ENCODE data around the gene KRTAP13-3. TPM values are rescaled to one million over a fixed set of nuclear protein-coding genes. Genes with fewer than 3 reads are reported as not detected.

Gene KRTAP13-3
- total and polyA plus RNA-seq, 2 of the 13 experiments (the other 11 are each of a cell fraction or from before 2014, with no cell fraction given) = not detected

- TF ChIP-seq BRF2 (CRISPR knock-in tag; IDR thresholded peaks at IDR 0.05) (no peak), CBX5 (CRISPR knock-in tag; IDR thresholded peaks at IDR 0.05; ENCODE audit: borderline replicate concordance) (no peak), RNF219 (CRISPR knock-in tag; IDR thresholded peaks at IDR 0.05) (no peak), FOXP1 (IDR thresholded peaks at IDR 0.05) (no peak), FOXP1 (CRISPR knock-in tag; IDR thresholded peaks at IDR 0.05) (no peak), JUND (CRISPR knock-in tag; IDR thresholded peaks at IDR 0.05) (no peak), ZEB1 (IDR thresholded peaks at IDR 0.05; ENCODE audit: insufficient replicate concordance, low read depth) (no peak), SP4 (CRISPR knock-in tag; IDR thresholded peaks at IDR 0.05) (no peak)
Observed at GRCh38 chr21:30382201-30382600, 43.5 kb downstream of the KRTAP13-3 start (continued).

Other genes starting within 250 kb of the KRTAP13-3 start
- not detected in 2 replicates for gene CLDN8, start 209.8 kb downstream of the KRTAP13-3 start, total RNA-seq (2016; rRNA removed; fragmentation: Illumina TruSeq; extraction: Trizol)
- gene CLDN8, start 209.8 kb downstream of the KRTAP13-3 start, polyA plus RNA-seq (2011; rRNA removed) = not detected in 2 replicates
- not detected in 2 replicates for gene KRTAP24-1, start 143.0 kb downstream of the KRTAP13-3 start, total RNA-seq (2016; rRNA removed; fragmentation: Illumina TruSeq; extraction: Trizol)
- gene KRTAP24-1, start 143.0 kb downstream of the KRTAP13-3 start, polyA plus RNA-seq (2011; rRNA removed) = not detected in 2 replicates
- gene KRTAP25-1, start 136.4 kb downstream of the KRTAP13-3 start, total RNA-seq (2016; rRNA removed; fragmentation: Illumina TruSeq; extraction: Trizol) = not detected in 2 replicates
- not detected in 2 replicates for gene KRTAP25-1, start 136.4 kb downstream of the KRTAP13-3 start, polyA plus RNA-seq (2011; rRNA removed)
- not detected in 2 replicates for gene KRTAP26-1, start 105.6 kb downstream of the KRTAP13-3 start, total RNA-seq (2016; rRNA removed; fragmentation: Illumina TruSeq; extraction: Trizol)
- not detected in 2 replicates for gene KRTAP26-1, start 105.6 kb downstream of the KRTAP13-3 start, polyA plus RNA-seq (2011; rRNA removed)
- gene KRTAP27-1, start 88.2 kb downstream of the KRTAP13-3 start, total RNA-seq (2016; rRNA removed; fragmentation: Illumina TruSeq; extraction: Trizol) = not detected in 2 replicates
- gene KRTAP27-1, start 88.2 kb downstream of the KRTAP13-3 start, polyA plus RNA-seq (2011; rRNA removed) = not detected in 2 replicates
- not detected in 2 replicates for gene KRTAP23-1, start 77.3 kb downstream of the KRTAP13-3 start, total RNA-seq (2016; rRNA removed; fragmentation: Illumina TruSeq; extraction: Trizol)
- gene KRTAP23-1, start 77.3 kb downstream of the KRTAP13-3 start, polyA plus RNA-seq (2011; rRNA removed) = not detected in 2 replicates
- not detected in 2 replicates for gene KRTAP13-2, start 53.7 kb downstream of the KRTAP13-3 start, total RNA-seq (2016; rRNA removed; fragmentation: Illumina TruSeq; extraction: Trizol)
- gene KRTAP13-2, start 53.7 kb downstream of the KRTAP13-3 start, polyA plus RNA-seq (2011; rRNA removed) = not detected in 2 replicates
- gene KRTAP13-1, start 29.9 kb downstream of the KRTAP13-3 start, total RNA-seq (2016; rRNA removed; fragmentation: Illumina TruSeq; extraction: Trizol) = not detected in 2 replicates
- not detected in 2 replicates for gene KRTAP13-1, start 29.9 kb downstream of the KRTAP13-3 start, polyA plus RNA-seq (2011; rRNA removed)
- gene KRTAP13-4, start 4.3 kb upstream of the KRTAP13-3 start, total RNA-seq (2016; rRNA removed; fragmentation: Illumina TruSeq; extraction: Trizol) = not detected in 2 replicates
- gene KRTAP13-4, start 4.3 kb upstream of the KRTAP13-3 start, polyA plus RNA-seq (2011; rRNA removed) = not detected in 2 replicates
- not detected in 2 replicates for gene KRTAP15-1, start 14.3 kb upstream of the KRTAP13-3 start, total RNA-seq (2016; rRNA removed; fragmentation: Illumina TruSeq; extraction: Trizol)
- gene KRTAP15-1, start 14.3 kb upstream of the KRTAP13-3 start, polyA plus RNA-seq (2011; rRNA removed) = not detected in 2 replicates
- not detected in 2 replicates for gene KRTAP19-1, start 54.4 kb upstream of the KRTAP13-3 start, total RNA-seq (2016; rRNA removed; fragmentation: Illumina TruSeq; extraction: Trizol)
- gene KRTAP19-1, start 54.4 kb upstream of the KRTAP13-3 start, polyA plus RNA-seq (2011; rRNA removed) = not detected in 2 replicates
- not detected in 2 replicates for gene KRTAP19-2, start 61.5 kb upstream of the KRTAP13-3 start, total RNA-seq (2016; rRNA removed; fragmentation: Illumina TruSeq; extraction: Trizol)
- not detected in 2 replicates for gene KRTAP19-2, start 61.5 kb upstream of the KRTAP13-3 start, polyA plus RNA-seq (2011; rRNA removed)
- gene KRTAP19-3, start 66.1 kb upstream of the KRTAP13-3 start, total RNA-seq (2016; rRNA removed; fragmentation: Illumina TruSeq; extraction: Trizol) = not detected in 2 replicates
- not detected in 2 replicates for gene KRTAP19-3, start 66.1 kb upstream of the KRTAP13-3 start, polyA plus RNA-seq (2011; rRNA removed)
- gene KRTAP19-4, start 71.2 kb upstream of the KRTAP13-3 start, total RNA-seq (2016; rRNA removed; fragmentation: Illumina TruSeq; extraction: Trizol) = not detected in 2 replicates
- not detected in 2 replicates for gene KRTAP19-4, start 71.2 kb upstream of the KRTAP13-3 start, polyA plus RNA-seq (2011; rRNA removed)
- not detected in 2 replicates for gene KRTAP19-5, start 76.2 kb upstream of the KRTAP13-3 start, total RNA-seq (2016; rRNA removed; fragmentation: Illumina TruSeq; extraction: Trizol)
- not detected in 2 replicates for gene KRTAP19-5, start 76.2 kb upstream of the KRTAP13-3 start, polyA plus RNA-seq (2011; rRNA removed)
- not detected in 2 replicates for gene KRTAP19-6, start 115.9 kb upstream of the KRTAP13-3 start, total RNA-seq (2016; rRNA removed; fragmentation: Illumina TruSeq; extraction: Trizol)
- gene KRTAP19-6, start 115.9 kb upstream of the KRTAP13-3 start, polyA plus RNA-seq (2011; rRNA removed) = not detected in 2 replicates
- not detected in 2 replicates for gene KRTAP19-7, start 135.4 kb upstream of the KRTAP13-3 start, total RNA-seq (2016; rRNA removed; fragmentation: Illumina TruSeq; extraction: Trizol)
- not detected in 2 replicates for gene KRTAP19-7, start 135.4 kb upstream of the KRTAP13-3 start, polyA plus RNA-seq (2011; rRNA removed)
- gene KRTAP22-2, start 164.5 kb upstream of the KRTAP13-3 start, total RNA-seq (2016; rRNA removed; fragmentation: Illumina TruSeq; extraction: Trizol) = not detected in 2 replicates
- not detected in 2 replicates for gene KRTAP22-2, start 164.5 kb upstream of the KRTAP13-3 start, polyA plus RNA-seq (2011; rRNA removed)
- not detected in 2 replicates for gene KRTAP6-3, start 166.5 kb upstream of the KRTAP13-3 start, total RNA-seq (2016; rRNA removed; fragmentation: Illumina TruSeq; extraction: Trizol)
- not detected in 2 replicates for gene KRTAP6-3, start 166.5 kb upstream of the KRTAP13-3 start, polyA plus RNA-seq (2011; rRNA removed)
- not detected in 2 replicates for gene KRTAP6-2, start 173.0 kb upstream of the KRTAP13-3 start, total RNA-seq (2016; rRNA removed; fragmentation: Illumina TruSeq; extraction: Trizol)
- gene KRTAP6-2, start 173.0 kb upstream of the KRTAP13-3 start, polyA plus RNA-seq (2011; rRNA removed) = not detected in 2 replicates
- not detected in 2 replicates for gene KRTAP22-1, start 175.2 kb upstream of the KRTAP13-3 start, total RNA-seq (2016; rRNA removed; fragmentation: Illumina TruSeq; extraction: Trizol)
- not detected in 2 replicates for gene KRTAP22-1, start 175.2 kb upstream of the KRTAP13-3 start, polyA plus RNA-seq (2011; rRNA removed)
- not detected in 2 replicates for gene KRTAP6-1, start 188.0 kb upstream of the KRTAP13-3 start, total RNA-seq (2016; rRNA removed; fragmentation: Illumina TruSeq; extraction: Trizol)
- gene KRTAP6-1, start 188.0 kb upstream of the KRTAP13-3 start, polyA plus RNA-seq (2011; rRNA removed) = not detected in 2 replicates
- gene KRTAP20-1, start 190.5 kb upstream of the KRTAP13-3 start, total RNA-seq (2016; rRNA removed; fragmentation: Illumina TruSeq; extraction: Trizol) = not detected in 2 replicates
- not detected in 2 replicates for gene KRTAP20-1, start 190.5 kb upstream of the KRTAP13-3 start, polyA plus RNA-seq (2011; rRNA removed)
- not detected in 2 replicates for gene KRTAP20-4, start 194.7 kb upstream of the KRTAP13-3 start, total RNA-seq (2016; rRNA removed; fragmentation: Illumina TruSeq; extraction: Trizol)
- gene KRTAP20-4, start 194.7 kb upstream of the KRTAP13-3 start, polyA plus RNA-seq (2011; rRNA removed) = not detected in 2 replicates
- not detected in 2 replicates for gene KRTAP20-2, start 209.3 kb upstream of the KRTAP13-3 start, total RNA-seq (2016; rRNA removed; fragmentation: Illumina TruSeq; extraction: Trizol)
- not detected in 2 replicates for gene KRTAP20-2, start 209.3 kb upstream of the KRTAP13-3 start, polyA plus RNA-seq (2011; rRNA removed)
- not detected in 2 replicates for gene KRTAP20-3, start 216.9 kb upstream of the KRTAP13-3 start, total RNA-seq (2016; rRNA removed; fragmentation: Illumina TruSeq; extraction: Trizol)
- not detected in 2 replicates for gene KRTAP20-3, start 216.9 kb upstream of the KRTAP13-3 start, polyA plus RNA-seq (2011; rRNA removed)

Data from HepG2 (cell line).